NCI-H1930 (cell line): ENCODE results near the gene MAPK8IP1.
"Not testable (repeated sequence)": the region's sequence is repeated elsewhere in the genome, so short reads cannot be mapped to it uniquely, and the experiment has no call there.

Experiments used
- DNase-seq, 2 experiments: peaks; one replicate each; lab custom pipeline; 2025; lab: John Stamatoyannopoulos, UW

Gene MAPK8IP1

DNA sequence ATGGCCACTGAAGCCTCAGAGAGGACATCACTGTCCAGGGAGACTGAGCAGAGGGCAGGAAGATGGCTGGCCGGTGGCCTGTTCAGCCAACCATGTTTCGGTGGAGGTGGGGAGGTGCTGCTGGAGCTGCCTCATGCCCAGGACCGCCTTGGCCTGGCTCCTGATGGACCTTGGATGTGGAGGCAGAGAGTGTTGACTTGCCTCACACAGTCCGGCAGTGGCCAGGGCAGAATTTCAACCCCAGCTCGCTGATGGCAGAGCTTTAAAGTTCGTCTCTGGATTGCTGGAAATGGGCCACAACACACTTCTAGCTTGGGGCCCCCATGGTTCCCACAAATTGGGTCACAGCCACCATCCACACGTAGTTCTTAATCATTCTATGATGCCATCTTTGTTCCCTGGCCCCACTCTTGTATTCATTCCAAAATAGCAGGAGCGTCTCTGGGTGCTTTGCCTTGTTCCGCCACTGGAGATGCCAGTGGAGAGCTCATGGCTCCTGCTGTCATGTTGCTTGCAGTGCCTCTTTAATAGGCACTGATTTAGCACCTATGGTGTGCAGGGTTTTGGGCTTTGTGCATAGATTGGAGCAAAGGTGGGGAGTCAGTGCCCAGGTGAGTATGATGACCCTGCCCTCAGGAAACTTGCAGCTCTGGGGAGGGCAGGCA, 5.6 kb downstream of the MAPK8IP1 start:
- DNase-seq, result no peak

DNA sequence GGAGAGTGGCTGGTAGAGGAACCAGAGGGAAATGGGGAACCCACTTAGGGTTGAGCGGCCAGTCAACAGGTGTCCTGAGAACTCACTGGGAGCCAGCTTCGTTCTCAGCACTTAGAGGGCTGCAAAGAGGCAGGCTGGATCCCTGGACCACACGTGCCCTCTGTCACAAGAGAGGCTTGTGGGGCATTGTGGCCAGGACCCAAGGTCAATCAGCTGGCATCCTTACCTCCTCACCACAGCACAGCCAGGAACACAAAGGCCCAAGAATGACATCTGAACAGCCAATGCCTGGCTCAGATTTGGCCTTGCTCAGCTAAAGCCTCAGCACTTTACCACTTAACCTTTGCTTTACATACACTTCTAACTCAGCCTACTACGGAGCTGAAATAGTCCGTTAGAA, 7.4 kb downstream of the MAPK8IP1 start:
- DNase-seq, result no peak

GRCh38 chr11:45894555-45895247, 9.2 kb downstream of the MAPK8IP1 start:
- DNase-seq, result no peak

GRCh38 chr11:45895553-45896259, 10.3 kb downstream of the MAPK8IP1 start:
- no peak for DNase-seq

DNA sequence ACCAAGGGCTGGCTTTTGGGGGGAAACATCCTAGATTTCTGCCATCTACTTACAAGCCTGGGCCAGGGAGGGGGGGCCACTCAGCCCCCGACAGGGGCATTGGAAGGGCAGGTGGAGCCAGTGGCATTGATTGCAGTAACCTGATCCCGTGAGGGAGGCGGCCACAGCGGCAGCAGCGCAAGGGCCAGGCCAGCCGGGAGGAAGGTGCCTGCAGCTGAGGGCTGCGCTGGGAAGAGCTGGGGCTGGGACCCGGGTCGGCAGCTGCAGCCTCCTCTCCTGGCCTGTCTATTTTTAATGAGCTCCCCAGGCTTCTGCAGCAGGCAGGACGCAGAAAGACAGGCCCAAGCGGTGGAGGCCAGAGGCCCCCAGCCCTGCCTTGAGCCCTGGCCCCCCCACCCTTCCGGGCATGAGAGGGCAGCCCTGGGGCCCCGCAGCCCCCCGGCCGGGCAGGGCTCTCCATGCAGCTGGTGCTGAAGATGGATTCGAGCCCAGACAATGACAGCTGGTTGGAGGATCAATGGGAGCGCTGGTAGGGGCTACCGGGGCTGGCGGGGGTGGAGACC, 11.1 kb downstream of the MAPK8IP1 start:
- DNase-seq, result peak; percentile 75 to 76

DNA sequence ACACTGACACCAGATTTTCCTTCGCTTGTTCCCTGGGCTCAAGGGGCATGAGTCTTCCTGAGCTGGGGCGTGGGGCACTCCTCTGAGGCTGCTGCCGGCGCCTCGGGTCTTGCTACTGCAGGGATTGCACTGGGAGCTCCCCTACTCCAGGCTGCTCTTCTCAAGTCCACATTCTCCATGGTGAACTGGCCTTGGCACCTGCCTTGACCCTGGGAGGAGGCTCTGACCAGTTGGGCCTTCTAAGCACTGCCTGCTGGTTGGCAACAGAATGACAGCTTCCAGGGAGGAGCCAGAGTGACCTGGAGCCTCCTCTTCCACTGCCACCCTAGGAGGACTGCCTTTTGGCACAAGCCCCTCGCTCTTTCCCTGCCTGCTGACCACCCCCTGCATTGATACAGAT, 12.1 kb downstream of the MAPK8IP1 start:
- DNase-seq, result no peak

DNA sequence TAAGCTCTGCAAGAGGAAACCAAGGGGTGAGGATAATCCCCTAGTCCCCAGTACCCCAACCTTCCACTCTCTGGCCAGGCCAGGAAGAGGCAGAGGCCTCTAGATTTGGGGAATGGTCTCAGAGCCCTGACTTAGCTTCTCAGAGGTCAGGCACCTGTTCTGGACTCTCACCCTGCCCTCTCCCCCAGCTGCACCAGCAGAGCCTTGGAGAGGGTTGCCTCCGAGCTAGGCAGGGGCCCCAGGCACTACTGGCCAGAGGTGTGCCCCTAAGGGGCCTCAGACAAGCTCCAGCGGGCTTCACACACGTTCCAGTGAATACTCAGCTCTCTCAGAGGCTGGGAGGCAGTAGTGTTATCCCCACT, 13.6 kb downstream of the MAPK8IP1 start:
- no peak for DNase-seq

DNA sequence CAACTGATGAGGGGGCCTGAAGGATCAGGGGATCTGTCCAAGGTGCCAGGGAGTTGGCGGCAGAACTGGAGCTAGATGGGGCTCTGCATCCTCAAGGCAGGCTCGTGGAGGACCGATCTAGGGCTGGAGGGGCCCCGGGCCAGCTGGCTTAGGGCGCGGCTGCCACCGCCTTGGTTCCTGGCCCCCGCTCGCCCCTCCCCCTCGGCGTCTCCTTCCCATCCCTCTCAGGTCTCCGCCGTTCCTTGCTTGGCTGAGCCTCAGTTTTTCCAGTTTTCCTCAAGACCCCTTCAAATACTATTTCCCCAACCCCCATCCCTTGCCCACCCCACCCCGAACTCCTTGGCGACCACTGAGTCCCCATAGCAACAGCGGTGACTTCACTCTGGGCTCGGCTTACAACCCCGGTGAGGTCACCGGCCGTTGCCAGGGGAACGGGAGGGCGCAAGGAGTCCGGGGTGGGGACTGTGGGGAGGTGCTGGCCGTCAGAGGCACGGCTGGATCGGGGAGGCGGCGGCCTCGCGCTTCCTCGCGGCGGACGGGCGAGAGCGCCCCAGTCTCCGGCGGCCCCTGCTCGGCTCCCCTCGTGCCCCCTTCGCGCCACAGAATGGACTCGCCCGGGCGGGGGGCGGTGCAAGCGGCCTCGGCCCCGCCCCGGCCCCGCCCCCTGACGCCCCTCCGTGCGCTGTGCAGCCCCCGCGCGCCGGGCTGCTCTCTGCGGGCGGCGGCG, 14.2 kb downstream of the MAPK8IP1 start:
- DNase-seq, result peak; percentile 93 to 96

DNA sequence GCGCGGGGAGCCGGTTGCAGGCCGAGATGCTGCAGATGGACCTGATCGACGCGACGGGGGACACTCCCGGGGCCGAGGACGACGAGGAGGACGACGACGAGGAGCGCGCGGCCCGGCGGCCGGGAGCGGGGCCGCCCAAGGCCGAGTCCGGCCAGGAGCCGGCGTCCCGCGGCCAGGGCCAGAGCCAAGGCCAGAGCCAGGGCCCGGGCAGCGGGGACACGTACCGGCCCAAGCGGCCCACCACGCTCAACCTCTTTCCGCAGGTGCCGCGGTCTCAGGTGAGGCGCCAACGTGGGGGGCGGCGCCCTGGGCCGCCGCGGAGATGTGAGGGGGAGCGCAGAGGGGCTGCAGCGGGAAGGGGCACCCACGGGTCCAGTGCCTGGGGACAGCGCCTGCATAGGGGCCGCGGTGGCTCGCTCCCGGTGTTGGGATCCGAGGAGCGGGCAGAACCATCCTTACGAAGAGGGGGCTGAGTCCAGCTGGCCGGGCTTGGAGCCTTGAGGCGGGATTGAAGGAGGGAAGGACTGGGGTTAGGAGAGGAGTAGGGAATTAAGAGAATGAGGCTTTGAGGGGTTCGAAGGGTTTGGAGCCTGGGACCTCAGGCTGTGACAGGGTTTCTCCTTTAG, 14.8 kb downstream of the MAPK8IP1 start:
- DNase-seq, result not testable (repeated sequence)

DNA sequence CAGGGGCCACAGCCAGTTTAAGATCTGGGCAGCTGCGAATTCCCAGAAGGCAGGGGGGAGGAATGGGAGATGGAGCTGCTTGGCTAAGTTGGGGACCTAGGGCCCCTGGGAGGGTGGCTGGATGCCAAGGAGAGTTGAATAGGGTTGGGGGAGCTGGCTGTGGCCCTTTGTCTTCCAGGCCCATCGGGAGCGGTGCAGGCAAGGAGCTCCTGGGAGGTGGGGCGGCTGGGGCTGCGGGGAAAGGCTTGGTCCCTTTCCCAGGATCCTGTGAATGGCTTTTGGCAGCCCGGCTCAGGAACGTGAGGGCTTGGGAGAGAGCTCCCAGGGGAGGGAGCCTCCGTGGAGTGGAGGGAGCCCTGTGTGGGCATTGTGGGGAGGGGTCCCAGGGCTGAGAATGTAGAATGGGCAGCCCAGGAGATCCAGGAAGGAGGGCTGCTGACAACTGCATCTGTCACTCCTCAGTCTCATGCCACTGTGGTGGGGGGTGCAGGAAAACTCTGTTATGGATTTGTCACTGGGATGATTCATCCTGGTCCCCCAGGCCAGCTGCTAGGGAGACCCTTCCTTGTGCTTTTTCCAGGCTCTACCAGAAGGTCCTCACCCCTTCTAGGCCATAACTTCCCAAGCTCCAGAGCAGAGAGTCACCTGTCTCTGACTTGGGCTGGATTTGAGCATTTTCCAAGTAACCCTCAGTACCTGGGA, 15.6 kb downstream of the MAPK8IP1 start:
- no peak for DNase-seq

GRCh38 chr11:45901626-45902025, 16.2 kb downstream of the MAPK8IP1 start:
- DNase-seq, result no peak

DNA sequence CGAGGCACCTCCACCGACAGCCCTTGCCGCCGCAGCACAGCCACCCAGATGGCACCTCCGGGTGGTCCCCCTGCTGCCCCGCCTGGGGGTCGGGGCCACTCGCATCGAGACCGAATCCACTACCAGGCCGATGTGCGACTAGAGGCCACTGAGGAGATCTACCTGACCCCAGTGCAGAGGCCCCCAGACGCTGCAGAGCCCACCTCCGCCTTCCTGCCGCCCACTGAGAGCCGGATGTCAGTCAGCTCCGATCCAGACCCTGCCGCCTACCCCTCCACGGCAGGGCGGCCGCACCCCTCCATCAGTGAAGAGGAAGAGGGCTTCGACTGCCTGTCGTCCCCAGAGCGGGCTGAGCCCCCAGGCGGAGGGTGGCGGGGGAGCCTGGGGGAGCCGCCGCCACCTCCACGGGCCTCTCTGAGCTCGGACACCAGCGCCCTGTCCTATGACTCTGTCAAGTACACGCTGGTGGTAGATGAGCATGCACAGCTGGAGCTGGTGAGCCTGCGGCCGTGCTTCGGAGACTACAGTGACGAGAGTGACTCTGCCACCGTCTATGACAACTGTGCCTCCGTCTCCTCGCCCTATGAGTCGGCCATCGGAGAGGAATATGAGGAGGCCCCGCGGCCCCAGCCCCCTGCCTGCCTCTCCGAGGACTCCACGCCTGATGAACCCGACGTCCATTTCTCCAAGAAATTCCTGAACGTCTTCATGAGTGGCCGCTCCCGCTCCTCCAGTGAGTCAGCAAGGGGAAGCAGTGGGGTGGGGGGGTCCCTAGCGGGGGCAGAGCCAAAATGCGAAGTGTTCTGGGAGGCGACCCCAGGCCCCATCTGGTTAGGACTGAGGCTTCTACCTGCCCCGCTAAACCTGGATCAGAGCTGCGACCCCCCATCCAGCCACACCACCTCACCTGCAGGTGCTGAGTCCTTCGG, 17.3 kb downstream of the MAPK8IP1 start:
- no peak for DNase-seq

- DNase-seq, result no peak
These were observed 19.0 kb downstream of the MAPK8IP1 start for GRCh38 chr11:45904309-45904915.

DNA sequence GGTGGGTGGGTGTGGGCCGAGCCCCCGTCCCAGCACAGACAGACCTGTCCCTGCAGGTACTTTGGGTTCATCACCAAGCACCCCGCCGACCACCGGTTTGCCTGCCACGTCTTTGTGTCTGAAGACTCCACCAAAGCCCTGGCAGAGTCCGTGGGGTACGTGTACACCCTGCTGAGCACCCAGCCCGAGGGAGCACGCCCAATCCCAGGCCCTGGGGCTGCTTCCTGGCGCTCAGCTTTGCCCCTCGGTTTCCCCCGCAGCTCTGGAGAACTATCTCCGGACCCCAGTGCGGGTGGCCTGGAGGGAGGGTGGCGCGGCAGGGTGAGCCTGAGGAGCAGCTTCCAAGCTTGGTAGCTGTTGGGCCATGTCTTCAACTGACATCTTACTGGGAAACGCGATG, 19.6 kb downstream of the MAPK8IP1 start:
- DNase-seq, result no peak

DNA sequence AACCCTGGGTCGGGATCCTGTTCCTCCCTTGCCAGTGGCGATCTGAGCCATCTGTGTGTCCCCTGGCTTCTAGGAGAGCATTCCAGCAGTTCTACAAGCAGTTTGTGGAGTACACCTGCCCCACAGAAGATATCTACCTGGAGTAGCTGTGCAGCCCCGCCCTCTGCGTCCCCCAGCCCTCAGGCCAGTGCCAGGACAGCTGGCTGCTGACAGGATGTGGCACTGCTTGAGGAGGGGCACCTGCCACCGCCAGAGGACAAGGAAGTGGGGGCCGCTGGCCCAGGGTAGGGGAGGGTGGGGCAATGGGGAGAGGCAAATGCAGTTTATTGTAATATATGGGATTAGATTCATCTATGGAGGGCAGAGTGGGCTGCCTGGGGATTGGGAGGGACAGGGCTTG, 20.1 kb downstream of the MAPK8IP1 start:
- not testable (repeated sequence) for DNase-seq

GRCh38 chr11:45906096-45906682, 20.7 kb downstream of the MAPK8IP1 start:
- no peak for DNase-seq

- DNase-seq, result no peak
These were observed 21.6 kb downstream of the MAPK8IP1 start, which contains the start of gene FREY1 for GRCh38 chr11:45906965-45907611. Gene FREY1 (minus strand): TSS chr11:45907271. CDS start chr11:45907245, 26 bp downstream.

- no peak for DNase-seq
These were observed 22.5 kb downstream of the MAPK8IP1 start for GRCh38 chr11:45907911-45908370.
